Suprapubic skin (tissue), 4 donors: ENCODE measurements around the gene RSAD2. TPM values are rescaled to one million over a fixed set of nuclear protein-coding genes. Genes with fewer than 3 reads are reported as not detected.

Source experiments
- DNase-seq, 2 donors: peaks; one replicate each; pipeline ENCODE4 v3.0.0-alpha.2; 2019; ENCODE audit warnings: low spot score in 2 of 2
- H3K27ac ChIP-seq: fragments of 200-600 bp; sonication (generic); one replicate; pipeline ENCODE4 v1.5.1; 2019
- H3K27me3 ChIP-seq: fragments of 200-600 bp; sonication (generic); one replicate; pipeline ENCODE4 v1.5.1; 2019
- H3K36me3 ChIP-seq: fragments of 200-600 bp; sonication (generic); one replicate; pipeline ENCODE4 v1.5.1; 2019
- H3K4me1 ChIP-seq: fragments of 200-600 bp; sonication (generic); one replicate; pipeline ENCODE4 v1.5.1; 2019
- H3K4me3 ChIP-seq: fragments of 200-600 bp; sonication (generic); one replicate; pipeline ENCODE4 v1.5.1; 2019; ENCODE audit warnings: mild to moderate bottlenecking
- H3K9me3 ChIP-seq: fragments of 200-600 bp; sonication (generic); one replicate; pipeline ENCODE4 v1.5.1; 2019
- EP300 ChIP-seq: sonication (generic); formaldehyde crosslinking; IDR thresholded peaks from one replicate; pipeline ENCODE4 v1.6.1; 2017; ENCODE audit warnings: antibody characterized with exemption
- POLR2A ChIP-seq, 2 donors: fragments of 450-650 bp; IDR thresholded peaks; one replicate each; pipeline ENCODE4 v1.6.1; 2017; ENCODE audit warnings: antibody characterized with exemption in 2 of 2, mild to moderate bottlenecking in 2 of 2, moderate library complexity in 2 of 2
- POLR2AphosphoS5 ChIP-seq, 3 donors: sonication (generic); formaldehyde crosslinking; IDR thresholded peaks; one replicate each; pipeline ENCODE4 v1.6.1; 2017; ENCODE audit warnings: antibody characterized with exemption in 3 of 3
- WGBS: methylation state at CpG from one replicate; pipeline ENCODE4 v1.1.5; 2018; 5-methylcytosine and 5-hydroxymethylcytosine counted together
- total RNA-seq, 4 donors: library from RNA; depleted of rRNA; stranded (reverse); fragments of >200 nt; gene quantifications; one replicate each; pipeline ENCODE4 v1.1.0, GENCODE V29; 2016
- TF ChIP-seq, protein P1 (sequence below), 2 donors: fragments of 200-600 bp in 1 of 2; fragments of 450-650 bp in 1 of 2; sonication (generic) in 1 of 2; IDR thresholded peaks; one replicate each; pipeline ENCODE4 v1.5.1; 2016 to 2019; ENCODE audit warnings: antibody characterized with exemption in 2 of 2, mild to moderate bottlenecking in 1 of 2, moderate library complexity in 1 of 2

Gene RSAD2
- total RNA-seq, 4 donors from 2014 or later, result 0.24 to 1.5 TPM; not detected in 2

DNA sequence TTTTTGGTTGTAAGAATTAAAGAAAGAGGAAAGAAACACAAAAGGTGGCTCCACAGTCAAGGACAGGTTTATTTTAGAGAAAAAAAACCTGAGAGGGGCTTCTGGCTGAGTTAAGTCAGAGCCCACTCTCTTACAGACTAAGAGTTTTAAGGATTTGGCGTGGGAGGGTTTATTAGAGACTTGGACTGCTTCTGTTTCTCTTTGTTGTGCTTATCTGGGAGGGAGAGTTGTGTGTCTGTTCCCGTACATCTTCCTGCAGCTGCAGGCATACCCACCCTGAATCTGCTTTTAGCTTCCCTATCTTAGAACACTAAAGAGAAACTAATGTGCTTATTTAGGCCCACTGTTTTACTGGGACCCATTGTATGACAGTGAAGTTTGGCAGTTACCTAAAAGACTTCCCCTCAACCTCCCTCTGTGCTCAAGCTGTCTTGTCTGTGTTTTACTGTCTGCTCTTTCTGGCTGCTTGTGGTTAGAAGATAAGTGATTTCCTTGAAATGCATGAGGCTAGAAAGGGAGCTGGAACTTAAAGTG is 2.7 kb downstream of the RSAD2 start:
- Histone ChIP-seq H3K4me1 (peaks cover 22% of the 10 kb centered on the region), H3K27ac (no peak overlapping the region), H3K9me3 (no peaks in the 10 kb centered on the region), H3K4me3 (no peak overlapping the region), H3K36me3 (no peaks in the 10 kb centered on the region), H3K27me3 (no peaks in the 10 kb centered on the region)
- TF ChIP-seq, protein P1, sequence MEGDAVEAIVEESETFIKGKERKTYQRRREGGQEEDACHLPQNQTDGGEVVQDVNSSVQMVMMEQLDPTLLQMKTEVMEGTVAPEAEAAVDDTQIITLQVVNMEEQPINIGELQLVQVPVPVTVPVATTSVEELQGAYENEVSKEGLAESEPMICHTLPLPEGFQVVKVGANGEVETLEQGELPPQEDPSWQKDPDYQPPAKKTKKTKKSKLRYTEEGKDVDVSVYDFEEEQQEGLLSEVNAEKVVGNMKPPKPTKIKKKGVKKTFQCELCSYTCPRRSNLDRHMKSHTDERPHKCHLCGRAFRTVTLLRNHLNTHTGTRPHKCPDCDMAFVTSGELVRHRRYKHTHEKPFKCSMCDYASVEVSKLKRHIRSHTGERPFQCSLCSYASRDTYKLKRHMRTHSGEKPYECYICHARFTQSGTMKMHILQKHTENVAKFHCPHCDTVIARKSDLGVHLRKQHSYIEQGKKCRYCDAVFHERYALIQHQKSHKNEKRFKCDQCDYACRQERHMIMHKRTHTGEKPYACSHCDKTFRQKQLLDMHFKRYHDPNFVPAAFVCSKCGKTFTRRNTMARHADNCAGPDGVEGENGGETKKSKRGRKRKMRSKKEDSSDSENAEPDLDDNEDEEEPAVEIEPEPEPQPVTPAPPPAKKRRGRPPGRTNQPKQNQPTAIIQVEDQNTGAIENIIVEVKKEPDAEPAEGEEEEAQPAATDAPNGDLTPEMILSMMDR (IDR thresholded peaks at IDR 0.05), result no peak
- TF ChIP-seq EP300 (no peak), POLR2AphosphoS5 (IDR thresholded peaks at IDR 0.05) (no peak), POLR2A (IDR thresholded peaks at IDR 0.05) (no peak)
- WGBS, result 84% methylated on average over 2 of the region's 2 CpGs
- no peak for DNase-seq

DNA sequence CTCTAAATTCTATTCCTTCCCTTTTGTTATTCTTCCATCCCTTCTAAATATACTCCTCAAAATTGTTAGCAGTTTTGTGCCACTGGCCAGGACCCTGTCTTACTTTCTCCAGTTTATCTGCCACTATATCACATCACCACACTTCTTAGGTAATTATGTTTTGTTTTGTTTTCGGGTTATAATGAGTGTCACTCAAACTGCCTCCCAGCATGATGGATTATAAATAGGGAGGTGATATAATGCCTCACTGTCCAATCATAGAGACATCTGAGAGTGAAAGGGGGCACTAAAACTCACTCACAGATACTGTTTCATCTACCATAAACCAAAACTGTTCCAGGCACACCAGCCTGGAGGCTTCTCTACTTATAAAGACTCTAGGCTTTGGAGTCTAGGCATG is 3.5 kb downstream of the RSAD2 start:
- Histone ChIP-seq H3K9me3 (no peaks in the 10 kb centered on the region), H3K4me3 (no peak overlapping the region), H3K36me3 (no peaks in the 10 kb centered on the region), H3K27me3 (no peaks in the 10 kb centered on the region), H3K4me1 (peaks cover 22% of the 10 kb centered on the region), H3K27ac (no peak overlapping the region)
- 82% methylated on average over 1 of the region's 1 CpG for WGBS
- TF ChIP-seq, protein P1 (IDR thresholded peaks at IDR 0.05), result no peak
- TF ChIP-seq EP300 (no peak), POLR2A (IDR thresholded peaks at IDR 0.05) (no peak), POLR2AphosphoS5 (IDR thresholded peaks at IDR 0.05) (no peak)
- DNase-seq, result no peak

DNA sequence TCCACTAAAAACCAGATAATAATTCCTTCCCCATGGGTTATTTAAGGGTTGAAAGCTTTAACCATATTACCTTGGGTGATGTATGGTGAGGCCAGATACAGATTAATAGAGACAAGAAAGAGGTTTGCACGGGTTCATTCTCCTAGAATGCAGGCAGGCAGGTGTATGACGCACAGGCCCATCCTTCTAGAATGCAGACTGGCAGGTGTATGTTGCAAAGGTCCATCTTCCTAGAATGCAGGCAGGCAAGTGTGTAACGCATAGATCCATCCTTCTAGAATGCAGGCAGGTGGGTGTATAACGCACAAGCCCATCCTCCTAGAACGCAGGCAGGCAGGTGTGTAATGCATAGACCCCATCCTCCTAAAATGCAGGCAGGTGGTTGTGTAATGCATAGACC is 3.9 kb downstream of the RSAD2 start:
- 98% methylated on average over 5 of the region's 5 CpGs for WGBS
- TF ChIP-seq POLR2AphosphoS5 (IDR thresholded peaks at IDR 0.05) (no peak), EP300 (no peak), POLR2A (IDR thresholded peaks at IDR 0.05) (no peak)
- TF ChIP-seq, protein P1 (IDR thresholded peaks at IDR 0.05), result no peak
- Histone ChIP-seq H3K9me3 (no peaks in the 10 kb centered on the region), H3K36me3 (no peaks in the 10 kb centered on the region), H3K4me1 (peaks cover 22% of the 10 kb centered on the region), H3K27ac (no peak overlapping the region), H3K4me3 (no peak overlapping the region), H3K27me3 (no peaks in the 10 kb centered on the region)
- DNase-seq, result no peak

DNA sequence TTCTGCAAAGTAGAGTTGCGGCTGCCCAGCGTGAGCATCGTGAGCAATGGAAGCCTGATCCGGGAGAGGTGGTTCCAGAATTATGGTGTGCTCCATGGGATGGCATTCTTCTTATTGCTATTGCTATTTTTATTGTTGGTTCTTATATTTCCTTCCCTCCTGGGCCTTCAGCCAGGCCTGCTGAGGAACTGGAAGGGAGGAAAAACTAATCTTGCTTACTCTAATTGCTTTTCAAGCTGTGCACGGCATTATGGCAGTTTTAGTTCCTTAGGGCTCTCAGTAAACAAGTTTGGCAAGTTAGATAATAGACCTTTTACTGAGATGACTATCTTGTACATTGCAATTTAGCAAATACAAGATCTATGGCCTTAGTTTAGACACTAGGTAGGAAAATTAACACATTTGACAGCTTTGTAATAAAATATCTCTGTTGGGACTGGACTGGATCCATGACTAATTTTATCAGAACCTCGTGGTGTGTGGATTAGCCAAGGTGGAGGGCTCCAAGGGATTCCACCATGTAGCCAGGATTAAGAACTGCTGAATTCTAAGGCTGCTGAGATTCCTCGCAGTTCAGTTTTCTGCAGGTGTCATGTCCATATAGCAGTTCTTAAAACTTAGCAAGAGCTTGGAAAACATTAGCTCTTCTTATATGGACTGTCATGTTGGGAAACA is 6.0 kb downstream of the RSAD2 start:
- no peak for DNase-seq
- Histone ChIP-seq H3K4me1 (peaks cover 14% of the 10 kb centered on the region), H3K27ac (no peak overlapping the region), H3K36me3 (no peaks in the 10 kb centered on the region), H3K4me3 (no peak overlapping the region), H3K9me3 (no peaks in the 10 kb centered on the region), H3K27me3 (no peaks in the 10 kb centered on the region)
- WGBS, result 54% methylated on average over 7 of the region's 7 CpGs
- TF ChIP-seq, protein P1 (IDR thresholded peaks at IDR 0.05), result no peak

DNA sequence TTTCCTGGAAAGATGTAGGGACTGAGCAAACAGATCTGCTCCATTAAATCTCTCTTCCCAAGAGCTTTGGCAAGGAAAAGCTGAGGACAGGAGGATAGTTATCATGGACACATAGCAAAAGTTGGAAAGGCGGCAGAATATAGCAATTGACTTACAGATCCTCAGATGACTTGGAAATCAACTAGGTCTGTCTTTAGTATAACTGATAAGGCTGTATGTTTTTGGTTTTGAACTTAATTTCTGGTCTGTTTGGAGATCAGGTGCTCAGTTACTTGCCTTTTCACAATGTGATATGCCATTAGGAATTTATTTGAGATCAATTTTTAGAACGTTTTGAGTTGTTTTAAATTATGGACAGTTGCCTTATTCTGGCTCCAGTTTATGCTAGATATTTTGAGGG is 8.0 kb downstream of the RSAD2 start:
- no peak overlapping the region for H3K27ac ChIP-seq
- no peak for TF ChIP-seq POLR2AphosphoS5 (IDR thresholded peaks at IDR 0.05)
- TF ChIP-seq, protein P1 (IDR thresholded peaks at IDR 0.05), result no peak
- peaks cover 10% of the 10 kb centered on the region for H3K4me1 ChIP-seq
- H3K4me3 ChIP-seq, result no peak overlapping the region
- H3K9me3 ChIP-seq, result no peaks in the 10 kb centered on the region
- no peak for DNase-seq
- 86% methylated on average over 2 of the region's 2 CpGs for WGBS
- no peaks in the 10 kb centered on the region for H3K36me3 ChIP-seq
- H3K27me3 ChIP-seq, result no peaks in the 10 kb centered on the region
